GM21825 (cell line): ENCODE results near the gene ASIC5.
A peak's percentile ranks its signal among the peaks of the same experiment; 100 is the strongest.
"Not testable (repeated sequence)": the region's sequence is repeated elsewhere in the genome, so short reads cannot be mapped to it uniquely, and the experiment has no call there.

Experiments
- ATAC-seq: cut with Tn5 transposase; IDR thresholded peaks from one replicate; pipeline ENCODE4 v1.9.1; 2021; ENCODE audit warnings: mild to moderate bottlenecking, moderate library complexity; ENCODE audit not compliant: unreplicated experiment

The ASIC5 gene

GRCh38 chr4:155866177-155866576 is at the start of gene ASIC5:
Gene ASIC5, minus strand, starts transcription at chr4:155866277. Its CDS starts 51 bp downstream, at chr4:155866226.
- ATAC-seq: no peak

GRCh38 chr4:155914782-155915181 is 48.7 kb upstream of the ASIC5 start:
- no peak for ATAC-seq

- ATAC-seq: no peak
Measured at GRCh38 chr4:155911905-155912304, 45.8 kb upstream of the ASIC5 start.

GRCh38 chr4:155909615-155910226 is 43.6 kb upstream of the ASIC5 start:
- ATAC-seq: no peak

DNA sequence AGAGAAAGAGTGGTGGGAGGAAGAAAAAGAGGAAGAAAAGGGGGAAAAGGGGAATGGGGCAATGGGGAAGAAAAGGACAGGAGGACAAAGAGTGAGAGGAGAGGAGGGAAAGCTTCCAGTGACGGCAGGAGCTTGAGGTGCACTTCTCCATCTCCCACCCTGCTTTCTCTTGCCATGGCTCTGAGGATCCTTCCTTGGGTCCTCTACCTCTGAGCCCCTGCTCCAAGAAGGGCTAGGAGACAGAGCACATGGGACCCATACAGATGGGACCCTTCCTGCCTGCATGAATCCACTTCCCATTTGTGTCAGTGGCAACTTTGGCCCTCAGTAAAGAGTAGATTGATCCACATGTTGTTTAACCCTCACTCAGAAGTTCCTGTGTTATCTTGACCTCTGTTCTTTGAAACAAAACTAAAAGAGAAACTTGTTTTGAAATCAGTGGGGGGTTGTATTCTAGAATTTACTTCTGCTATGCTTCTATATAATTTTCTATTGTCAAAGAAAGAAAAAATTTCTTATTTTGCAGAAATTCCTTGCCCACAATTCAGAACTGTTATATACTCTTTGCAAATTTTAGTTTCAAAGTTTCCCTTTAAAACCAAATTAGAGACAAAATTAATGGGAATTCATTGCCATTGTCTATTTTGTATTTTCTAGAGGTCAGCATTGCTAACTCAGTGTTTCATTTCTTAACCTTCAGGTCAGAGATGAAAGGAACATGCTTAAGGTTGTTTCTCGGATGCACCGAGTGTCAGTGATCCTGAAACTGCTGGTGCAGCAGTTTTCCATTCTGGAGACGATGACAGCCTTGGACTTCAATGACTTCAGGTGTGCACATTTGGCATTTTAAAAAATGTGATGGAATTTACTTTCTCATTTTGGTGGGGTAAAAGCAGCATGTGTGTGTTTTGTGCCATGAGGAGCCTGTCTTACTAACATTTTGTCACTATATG is 42.4 kb upstream of the ASIC5 start:
- ATAC-seq: peak; percentile 71

DNA sequence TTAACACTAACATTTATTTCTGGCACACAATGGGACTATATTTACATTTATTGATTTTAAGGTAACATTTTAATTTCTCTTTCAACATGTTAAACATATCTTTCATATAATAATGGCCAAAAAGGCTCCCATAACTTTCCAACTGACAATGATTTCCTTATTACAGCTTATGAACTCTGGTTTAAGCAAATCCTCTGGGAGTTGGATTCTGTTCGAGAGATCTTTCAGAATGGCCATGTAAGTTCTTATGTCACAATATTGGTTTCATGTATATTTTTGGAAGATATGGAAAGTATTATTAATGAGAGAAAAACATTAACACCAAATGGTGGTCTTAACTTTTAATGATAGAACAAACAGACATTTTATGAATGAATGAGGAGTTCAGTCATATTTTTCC is 41.5 kb upstream of the ASIC5 start:
- no peak for ATAC-seq

DNA sequence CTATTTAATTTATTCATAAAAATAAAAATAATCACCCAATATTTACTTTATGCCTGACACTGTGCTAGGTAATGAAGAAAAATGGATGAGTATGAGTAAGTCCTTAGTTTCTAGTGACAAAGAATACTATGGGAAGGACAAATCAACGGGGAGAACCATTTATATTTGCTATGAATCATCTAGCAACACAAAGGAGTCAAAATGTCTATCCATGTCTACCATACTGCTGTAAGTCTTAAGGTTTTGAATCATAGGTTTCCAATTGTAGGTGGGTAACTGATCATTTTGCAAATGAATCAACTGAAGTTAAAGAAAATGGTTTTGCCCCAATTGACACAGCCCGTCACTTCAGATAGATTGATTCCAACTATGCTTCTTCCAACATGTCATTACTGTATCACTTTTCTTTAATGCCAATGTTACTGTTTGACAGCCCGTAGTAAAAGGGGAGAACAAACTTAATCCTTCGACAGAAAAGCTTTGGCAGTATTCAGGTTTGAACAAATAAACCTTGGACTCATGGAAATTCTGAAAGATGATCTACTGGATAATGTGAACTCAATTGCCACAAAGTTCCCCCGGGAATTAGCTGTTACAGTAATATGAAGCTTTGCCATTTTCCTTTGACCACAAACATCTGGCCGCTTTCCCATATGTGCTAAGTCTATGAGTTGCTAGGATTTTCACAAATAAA is 40.6 kb upstream of the ASIC5 start:
- ATAC-seq: no peak

GRCh38 chr4:155904331-155904730 is 38.3 kb upstream of the ASIC5 start:
- no peak for ATAC-seq

DNA sequence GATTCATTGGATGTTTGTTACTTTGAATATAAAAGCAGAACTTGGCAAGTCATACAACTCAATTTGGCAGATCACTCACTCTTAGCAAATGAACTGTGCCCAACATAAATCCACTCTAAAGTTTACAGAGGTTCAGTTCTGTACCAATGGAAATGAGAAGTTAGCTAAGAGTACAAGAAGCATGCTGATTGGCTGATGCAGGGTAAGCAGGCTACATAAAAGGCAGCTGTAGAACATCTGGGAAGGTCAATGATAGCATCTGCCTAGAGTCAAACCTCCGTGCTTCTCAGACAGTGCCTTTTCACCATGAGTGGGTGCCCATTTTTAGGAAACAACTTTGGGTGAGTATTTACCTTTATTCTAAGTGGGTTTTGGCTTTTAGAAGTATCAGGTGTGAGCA is 37.4 kb upstream of the ASIC5 start, which contains the start of gene TDO2:
Gene TDO2 (plus strand): TSS at position 244 of the 400 bp plus-strand sequence. CDS start 63 bp downstream, at position 307.
- no peak for ATAC-seq

- ATAC-seq: no peak
Measured at GRCh38 chr4:155901013-155901412, 34.9 kb upstream of the ASIC5 start.

GRCh38 chr4:155900381-155900780 is 34.3 kb upstream of the ASIC5 start:
- no peak for ATAC-seq

GRCh38 chr4:155899891-155900290 is 33.8 kb upstream of the ASIC5 start:
- no peak for ATAC-seq

GRCh38 chr4:155898371-155898770 is 32.3 kb upstream of the ASIC5 start:
- not testable (repeated sequence) for ATAC-seq

- no peak for ATAC-seq
Measured at GRCh38 chr4:155891058-155891457, 25.0 kb upstream of the ASIC5 start.

- ATAC-seq: no peak
Measured at GRCh38 chr4:155889946-155890345, 23.9 kb upstream of the ASIC5 start.

- ATAC-seq: peak; percentile 96
Measured at GRCh38 chr4:155889031-155889793, 23.1 kb upstream of the ASIC5 start.

DNA sequence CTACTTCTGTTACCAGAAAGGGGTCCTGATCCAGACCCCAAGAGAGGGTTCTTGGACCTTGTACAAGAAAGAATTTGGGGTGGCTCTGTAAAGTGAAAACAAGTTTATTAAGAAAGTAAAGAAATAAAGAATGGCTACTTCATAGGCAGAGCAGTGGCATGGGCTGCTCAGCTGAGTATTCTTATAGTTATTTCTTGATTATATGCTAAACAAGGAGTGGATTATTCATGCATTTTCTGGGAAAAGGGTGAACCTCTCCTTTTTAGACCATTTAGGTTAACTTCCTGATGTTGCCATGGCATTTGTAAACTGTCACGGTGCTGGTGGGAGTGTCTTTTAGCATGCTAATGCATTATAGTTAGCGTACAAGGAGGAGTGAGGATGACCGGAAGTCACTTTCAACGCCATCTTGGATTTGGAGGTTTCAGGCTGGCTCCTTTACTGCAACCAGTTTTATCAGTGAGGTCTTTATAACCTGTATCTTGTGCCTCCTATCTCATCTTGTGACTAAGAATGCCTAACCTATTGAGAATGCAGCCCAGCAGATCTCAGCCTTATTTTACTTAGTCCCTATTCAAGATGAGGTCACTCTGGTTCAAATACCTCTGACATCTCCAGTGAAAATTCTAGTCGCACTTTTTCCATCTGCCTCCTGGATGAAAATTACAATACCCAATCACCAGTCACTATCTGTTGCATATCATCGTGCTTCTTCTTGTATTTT is 21.9 kb upstream of the ASIC5 start:
- ATAC-seq: no peak

- no peak for ATAC-seq
Measured at GRCh38 chr4:155887045-155887444, 21.0 kb upstream of the ASIC5 start.

GRCh38 chr4:155885666-155886065 is 19.6 kb upstream of the ASIC5 start:
- no peak for ATAC-seq

- no peak for ATAC-seq
Measured at GRCh38 chr4:155883895-155884294, 17.8 kb upstream of the ASIC5 start.
